HG02678 (cell line): ENCODE data around the gene IPO5.

Experiments used
- ATAC-seq: cut with Tn5 transposase; IDR thresholded peaks from one replicate; pipeline ENCODE4 v1.9.1; 2021; ENCODE audit warnings: mild to moderate bottlenecking, moderate library complexity; ENCODE audit not compliant: unreplicated experiment

IPO5 gene

DNA sequence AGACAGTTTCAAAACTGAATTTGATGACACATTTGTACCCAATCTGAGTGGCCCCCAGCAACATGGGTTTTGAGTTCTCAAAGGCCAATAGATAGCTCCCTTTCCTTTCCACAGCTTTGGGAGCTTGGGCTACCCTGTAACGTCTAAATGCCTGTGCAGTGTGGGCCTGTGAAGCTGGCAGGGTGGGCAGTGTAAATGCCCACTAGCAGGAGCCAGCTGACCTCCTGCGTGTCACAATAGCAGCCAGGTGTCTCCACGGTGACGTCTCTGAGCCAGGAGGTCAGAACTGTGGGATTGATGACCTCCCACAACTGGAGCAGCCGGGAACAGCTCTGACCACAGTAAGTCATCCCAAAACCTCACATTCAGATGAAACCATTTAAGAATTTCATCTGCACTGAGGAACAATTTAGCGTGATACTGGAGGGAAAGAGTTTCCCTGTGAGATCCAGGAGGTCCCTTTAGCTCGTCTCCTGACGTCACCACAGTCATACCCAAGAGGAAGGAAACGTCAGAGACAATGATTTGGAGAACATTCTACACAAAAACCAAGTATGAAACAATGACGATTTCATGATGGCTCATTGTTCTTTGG lies at the start of gene IPO5:
TSS of gene IPO5 (plus strand) at position 300 of the 595 bp plus-strand sequence. CDS start 23,022 bp downstream, outside the sequence.
- no peak for ATAC-seq

DNA sequence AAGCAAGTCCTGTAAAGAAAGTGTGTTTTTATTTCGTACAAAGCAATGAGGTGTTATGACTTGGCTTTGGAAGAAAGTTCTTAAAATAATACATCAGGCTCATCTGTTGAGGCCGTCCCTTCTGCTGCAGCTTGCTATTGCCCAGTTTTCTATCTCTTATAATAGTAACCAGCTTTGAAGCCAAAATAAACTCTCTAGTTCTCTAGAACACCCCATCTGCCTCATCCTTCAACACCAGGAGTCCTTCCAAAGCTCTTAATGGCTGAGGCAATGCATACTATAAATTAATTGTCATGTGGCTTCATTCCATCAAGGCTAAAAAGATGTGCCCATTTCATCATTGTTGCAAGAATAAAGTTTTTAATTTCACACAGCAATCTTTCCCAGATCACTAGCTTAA lies 49.4 kb upstream of the IPO5 start:
- ATAC-seq: no peak

DNA sequence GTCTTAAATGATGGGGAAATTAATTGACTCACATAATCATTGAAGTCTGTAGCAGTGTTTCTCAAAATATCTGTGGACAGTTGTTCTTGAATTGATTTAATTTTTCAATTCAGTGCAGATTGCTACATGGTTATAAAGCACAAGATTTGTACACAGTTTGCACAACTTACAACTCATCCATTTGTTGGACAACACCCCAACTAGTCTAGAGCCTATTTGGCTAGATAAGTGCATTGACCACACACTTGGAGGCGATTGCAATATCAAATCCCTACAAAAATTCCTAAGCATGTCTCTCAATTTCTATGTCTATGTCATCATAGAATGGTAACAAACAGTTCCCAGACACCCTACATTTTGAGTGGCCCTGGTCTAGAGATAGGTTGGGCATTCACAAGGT lies 48.0 kb upstream of the IPO5 start:
- ATAC-seq: no peak

DNA sequence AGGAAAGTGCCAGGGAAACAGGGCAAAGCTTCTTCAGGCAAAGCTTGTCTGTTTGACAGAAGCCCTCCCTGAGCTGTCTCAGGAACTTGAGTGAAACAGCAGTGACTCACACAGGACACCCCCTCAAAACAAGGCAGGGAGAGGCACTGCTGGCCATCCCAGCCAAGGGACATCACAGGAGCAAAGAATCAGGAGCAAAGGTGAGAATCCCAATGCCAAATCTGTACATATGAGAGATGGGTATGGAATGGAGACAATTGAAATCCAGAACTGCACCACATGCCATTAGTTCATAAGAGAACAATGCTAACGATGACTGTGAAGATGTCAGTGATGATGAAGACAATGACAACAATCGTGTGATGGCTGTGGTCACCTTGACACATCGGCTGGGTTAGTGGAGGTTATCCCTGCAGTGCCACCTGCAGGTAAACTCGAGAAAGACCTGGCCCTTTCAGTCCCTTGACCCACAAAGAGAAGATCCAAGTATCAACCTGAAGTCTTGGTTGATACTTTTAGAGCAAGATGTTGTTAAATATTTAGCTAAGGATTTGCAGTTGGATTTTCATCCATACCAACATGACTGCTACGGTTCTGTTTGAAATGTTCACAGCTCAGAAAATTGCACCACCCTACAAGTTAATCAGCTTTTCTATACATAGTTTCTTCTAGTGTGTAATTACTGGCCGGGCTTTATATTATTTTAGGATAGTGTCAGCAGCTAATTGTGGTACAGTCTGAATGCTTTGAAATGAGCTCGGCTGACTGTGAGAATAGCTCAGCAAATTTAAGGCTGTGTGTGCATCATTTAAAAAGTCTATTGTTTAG lies 42.0 kb upstream of the IPO5 start:
- ATAC-seq: no peak

DNA sequence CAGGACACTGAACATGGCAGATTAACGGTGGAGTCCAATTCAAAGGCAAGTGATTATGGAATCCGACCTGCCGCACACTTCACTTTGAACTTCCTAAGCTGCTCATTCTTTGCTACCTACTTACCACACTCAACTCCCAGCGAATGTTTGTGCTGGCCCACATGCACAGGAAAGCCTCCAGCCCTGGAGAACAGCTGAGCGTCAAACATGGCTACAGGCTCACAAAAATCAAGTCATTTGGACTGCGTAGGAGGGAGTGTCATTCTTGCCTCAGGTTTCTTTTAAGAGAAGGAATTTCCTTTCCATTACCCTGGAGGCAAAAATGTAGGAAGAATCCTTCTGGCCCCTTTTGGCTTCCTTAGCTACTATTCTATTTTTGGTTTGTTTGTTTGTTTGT lies 41.3 kb upstream of the IPO5 start:
- no peak for ATAC-seq

DNA sequence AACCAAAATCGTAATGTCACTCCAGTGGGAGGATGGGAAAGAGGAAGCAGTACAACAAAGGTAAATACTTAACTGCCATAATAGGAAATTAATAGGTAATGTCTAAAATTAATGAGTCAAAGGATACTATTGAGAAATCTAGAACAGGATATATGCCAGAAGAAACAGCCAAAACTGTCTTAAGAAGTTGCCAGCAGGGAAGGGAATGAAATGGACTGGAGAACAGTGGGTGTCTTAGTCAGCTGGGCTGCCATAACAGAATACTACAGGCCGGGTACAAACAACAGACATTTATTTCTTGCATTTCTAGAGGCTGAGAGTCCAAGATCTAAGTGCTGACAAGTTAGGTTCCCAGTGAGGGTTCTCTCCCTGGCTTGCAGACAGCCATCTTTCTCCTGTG lies 40.3 kb upstream of the IPO5 start:
- no peak for ATAC-seq

DNA sequence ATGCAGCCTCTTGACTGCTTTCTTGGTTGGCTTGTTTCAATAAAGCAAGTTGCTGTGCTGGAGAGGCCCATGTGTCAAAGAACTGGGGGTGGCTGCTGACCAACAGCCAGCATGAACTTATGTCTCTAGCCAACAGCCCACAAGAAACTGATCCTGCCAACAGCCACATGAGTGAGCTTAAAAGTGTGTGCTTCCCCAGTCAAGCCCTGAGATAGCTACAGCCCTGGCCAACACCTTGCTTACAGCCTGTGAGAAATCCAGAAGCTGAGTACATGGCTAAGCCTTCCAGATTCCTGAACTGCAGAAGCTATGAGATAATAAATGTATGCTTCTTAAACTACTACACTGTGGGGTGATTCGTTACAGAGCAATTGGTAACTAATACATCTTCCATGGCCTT lies 38.9 kb upstream of the IPO5 start:
- no peak for ATAC-seq

DNA sequence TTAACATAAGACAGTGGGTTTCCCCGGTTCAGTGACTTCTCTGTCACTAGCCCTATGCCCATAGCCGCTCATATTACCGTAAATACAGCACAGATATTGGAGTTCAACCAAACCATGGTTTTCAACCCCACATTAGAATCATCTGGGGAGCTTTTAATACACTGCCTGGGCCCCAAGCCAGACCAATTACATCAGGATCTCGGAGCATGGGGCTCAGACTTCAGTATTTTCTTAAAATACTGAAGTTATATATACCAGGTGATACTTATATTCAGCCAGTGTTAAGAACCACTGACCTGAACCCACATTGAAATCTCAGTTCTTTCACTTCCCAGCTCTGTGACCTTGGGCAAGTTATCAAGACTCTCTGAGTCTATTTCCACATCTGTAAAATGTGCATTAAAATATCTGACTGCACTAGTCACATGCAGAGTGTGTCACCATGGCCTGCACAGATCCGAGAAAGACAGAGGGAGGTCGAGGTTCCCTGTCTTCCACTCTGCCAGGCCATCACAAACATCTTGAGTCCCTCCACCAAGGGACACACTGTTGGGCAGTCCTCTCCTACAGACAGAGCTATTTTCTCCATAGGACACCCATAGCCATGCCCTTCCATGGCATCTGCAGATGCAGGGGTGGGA lies 32.2 kb upstream of the IPO5 start:
- no peak for ATAC-seq

DNA sequence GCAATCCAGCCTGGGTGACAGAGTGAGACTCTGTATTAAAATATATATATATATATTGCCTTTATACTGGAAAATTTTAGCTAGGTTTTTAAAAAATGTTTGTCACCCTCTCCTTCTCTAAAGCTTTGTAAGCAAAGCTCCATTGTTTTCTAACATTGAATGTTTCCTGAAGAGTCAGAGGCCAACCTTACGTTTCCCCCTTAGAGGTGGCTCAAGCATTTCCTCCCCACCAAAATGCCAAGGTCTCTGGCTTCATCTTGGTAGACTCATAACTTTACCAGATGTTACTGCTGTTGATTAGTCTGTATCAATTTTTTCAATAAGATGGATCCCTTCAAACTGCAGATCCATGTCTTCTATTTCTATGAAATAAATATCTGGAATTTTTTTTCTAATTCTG lies 25.2 kb upstream of the IPO5 start:
- ATAC-seq: no peak

DNA sequence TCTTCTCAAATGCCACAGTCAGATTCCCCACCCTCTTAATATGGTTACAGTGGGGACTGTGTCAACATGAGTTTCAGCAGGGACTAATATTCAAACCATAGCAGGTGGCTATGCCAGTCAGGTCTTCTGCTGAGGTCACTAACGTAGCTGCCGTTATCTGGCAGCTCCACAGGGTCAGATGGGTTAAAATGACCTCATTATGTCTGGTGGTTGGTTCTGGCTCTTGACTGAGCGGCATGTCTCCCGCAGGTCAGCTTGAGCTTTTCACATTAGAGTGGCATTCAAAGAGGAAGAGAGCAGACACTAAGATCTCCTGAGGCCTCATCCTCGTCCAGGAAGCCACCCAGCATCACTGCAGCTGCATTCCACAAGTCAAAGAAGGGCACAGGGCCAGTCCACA lies 21.4 kb upstream of the IPO5 start:
- no peak for ATAC-seq

DNA sequence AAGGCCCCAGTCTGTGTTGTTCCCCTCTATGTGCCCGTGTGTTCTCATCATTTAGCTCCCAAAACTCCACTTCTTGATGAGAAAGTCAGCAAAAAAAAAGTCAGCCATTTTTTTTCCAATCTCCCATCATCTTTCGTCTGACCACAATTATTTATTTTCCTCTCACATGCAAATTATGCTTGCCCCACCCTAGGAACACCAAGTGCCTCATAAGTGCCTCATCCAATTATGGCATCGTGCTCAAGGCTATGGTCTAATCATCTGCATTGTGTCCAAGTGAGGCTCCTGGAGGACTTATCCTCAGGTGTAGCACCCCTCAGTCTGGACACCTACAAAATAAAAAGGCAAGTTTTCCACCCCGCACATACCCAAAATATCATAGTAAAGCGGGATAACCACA lies 20.8 kb upstream of the IPO5 start:
- ATAC-seq: no peak

DNA sequence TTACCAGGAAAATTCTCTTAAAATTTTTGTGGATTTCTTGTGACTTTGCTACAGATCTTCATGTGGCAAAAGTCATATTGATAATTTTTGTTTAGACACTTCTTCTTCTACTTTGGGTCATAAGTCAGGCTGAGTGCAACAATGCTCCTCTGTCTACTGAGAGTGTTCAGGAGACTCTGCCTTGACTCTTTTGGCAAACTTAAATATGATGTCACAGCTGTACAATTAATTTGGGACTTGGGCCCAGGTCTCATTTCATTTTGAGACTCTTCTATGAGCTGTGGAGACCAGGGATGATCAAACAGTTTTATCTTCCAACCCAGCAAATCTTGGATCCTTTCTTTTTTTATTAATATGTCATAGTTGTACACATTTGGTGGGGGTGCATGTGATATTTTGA lies 19.7 kb upstream of the IPO5 start:
- no peak for ATAC-seq

DNA sequence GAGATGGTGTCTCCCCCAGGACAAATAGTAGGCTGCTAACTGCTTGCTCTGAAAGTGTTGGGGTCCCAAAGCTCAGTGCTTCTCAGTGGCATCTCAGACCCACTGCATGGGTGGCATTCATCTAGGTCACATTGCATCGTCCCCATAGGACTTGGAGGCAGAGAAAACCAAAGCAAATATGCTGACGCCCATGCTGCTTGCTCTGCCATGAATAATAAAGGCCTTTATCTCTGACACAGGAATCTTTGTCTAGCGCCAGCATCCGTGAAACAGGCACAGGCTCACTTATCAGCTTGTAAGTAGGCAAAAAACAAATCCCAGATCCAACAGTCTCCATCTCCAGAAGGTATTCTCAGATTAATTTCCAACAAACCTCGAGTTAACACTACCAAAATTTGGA lies 18.9 kb upstream of the IPO5 start:
- no peak for ATAC-seq

DNA sequence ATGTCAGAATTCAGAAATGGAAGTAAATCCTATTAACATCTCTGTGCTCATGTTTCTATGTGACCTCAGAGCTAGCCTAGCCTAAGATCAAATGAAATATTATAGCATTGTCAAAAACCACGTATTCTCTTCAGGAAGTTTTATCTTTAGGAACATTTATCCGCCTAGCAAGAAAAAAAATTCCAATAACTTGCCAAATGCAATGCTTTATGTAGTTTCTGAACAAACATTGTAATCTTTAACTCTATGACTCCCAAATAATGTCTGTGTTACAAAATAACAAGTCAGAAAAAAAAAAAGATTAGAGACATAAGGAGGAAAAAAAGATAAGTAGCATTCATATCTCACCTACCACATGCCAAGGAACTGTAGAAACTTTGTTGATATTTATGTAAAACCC lies 18.4 kb upstream of the IPO5 start:
- ATAC-seq: no peak

DNA sequence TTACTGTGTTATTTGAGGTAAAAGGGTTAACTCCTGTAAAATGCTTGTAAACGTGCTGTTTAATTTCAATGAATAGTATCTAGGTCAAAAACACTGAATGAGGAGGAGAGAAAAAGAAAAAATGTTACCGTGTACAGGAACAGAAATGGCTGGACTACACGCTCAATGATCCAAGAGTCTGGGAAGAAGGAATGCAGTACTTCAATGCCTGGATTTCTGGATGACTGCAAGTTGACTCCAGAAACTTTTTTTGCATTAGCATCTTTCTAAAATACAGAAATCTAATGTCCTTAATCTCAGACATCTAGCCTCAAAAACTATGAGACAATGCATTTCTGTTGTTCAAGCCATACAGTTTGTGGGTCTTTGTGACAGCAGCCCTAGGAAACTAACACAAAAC lies 17.4 kb upstream of the IPO5 start:
- no peak for ATAC-seq

DNA sequence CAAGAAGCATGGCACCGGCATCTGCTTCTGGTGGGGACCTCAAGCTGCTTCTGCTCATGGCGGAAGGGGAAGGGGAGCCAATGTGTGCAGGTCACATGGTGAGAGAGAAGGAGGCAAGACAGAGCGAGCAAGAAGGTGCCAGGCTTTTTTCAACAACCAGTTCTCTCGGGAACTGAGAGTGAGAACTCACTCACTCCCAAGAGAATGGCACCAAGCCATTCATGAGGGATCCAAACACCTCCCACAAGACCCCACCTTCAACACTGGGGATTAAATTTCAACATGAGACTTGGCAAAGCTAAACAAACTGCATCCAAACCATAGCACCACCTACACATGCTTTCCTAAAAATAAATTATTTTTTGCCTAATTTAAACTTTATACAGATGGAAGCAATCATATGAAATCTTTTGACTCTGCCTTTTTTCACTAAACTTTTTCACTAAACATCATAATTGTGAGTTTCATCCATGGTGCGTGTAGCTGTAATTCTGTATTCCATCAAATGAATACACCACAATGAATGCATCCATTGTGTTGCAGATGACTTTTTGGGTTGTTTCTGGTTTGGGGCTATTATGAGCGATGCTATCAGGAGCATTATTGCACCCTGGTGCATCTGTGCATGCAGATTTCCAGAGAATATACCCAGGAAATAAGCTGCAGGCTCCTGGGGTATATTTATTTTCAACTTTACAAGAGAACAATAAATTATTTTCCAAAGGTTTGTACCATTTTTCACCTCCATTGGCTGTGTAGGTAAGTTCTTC lies 14.6 kb upstream of the IPO5 start:
- ATAC-seq: no peak

DNA sequence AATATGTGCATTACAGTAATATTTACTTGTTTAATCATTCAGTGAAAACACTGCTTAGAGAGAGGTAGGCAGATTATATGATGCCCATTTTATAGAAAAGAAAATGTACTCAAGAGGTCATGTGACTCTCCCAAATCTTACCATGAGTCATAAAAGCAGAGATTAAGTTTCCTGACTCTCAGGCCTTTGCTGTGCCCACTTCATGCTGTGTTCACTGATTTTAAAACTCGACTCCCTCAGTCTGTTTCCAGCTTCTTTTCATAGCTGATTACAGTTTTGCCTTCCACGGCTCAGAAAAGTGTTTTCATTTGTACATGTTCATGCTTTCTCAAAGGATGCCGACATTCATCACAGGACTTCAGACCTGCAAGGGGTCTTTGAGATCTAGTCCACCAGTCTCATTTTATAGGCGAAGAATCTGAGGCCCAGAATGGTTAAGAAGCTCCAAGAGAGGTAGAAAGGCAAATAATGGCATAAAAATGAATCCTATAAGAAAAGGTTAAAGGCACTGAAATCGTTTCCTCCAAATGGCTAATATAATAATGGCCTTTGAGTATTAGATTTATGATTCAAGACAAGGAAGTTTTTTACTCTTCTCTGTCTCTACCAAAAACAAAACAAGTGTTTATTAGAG lies 9.0 kb upstream of the IPO5 start:
- ATAC-seq: no peak

DNA sequence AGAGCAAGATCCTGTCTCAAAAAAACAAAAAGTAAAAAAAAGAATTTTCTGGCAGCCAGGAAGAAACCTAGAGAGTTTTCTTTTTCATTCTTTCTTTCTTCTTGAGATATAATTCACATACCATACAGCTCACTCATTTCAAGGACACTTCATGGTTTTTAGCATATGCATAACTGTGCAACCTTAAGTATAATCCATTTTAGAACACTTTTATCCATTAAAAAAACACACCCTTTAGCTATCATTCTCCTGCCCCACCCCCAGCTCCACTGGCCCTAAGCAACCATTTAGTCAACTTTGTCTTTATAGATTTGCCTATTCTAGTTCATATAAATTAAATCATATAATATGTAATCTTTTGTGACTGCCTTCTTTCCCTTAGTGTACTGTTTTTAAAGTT lies 8.1 kb upstream of the IPO5 start:
- no peak for ATAC-seq

DNA sequence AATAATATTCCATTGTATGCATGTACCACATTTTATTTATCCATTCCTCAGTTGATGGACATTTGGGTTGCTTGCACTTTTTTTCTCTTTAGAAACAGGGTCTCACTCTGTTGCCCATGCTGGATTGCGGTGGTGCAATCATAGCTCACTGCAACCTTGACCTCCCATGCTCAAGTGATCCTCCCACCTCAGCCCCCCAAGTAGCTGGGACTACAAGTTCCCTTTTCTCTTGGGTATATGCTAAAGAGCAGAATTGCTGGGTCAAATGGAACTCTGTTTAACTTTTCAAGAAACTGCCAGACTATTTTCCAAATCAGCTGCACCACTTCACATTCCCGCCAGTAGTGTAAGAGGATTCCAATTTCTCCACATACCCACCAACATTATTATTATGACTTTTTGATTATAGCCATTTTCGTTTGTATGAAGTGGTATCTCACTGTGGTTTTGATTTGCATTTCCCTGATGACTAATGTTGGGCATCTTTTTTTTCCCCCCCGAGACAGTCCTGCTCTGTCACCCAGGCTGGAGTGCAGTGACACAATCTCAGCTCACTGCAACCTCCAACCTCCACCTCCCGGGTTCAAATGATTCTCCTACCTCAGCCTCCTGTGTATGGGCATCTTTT lies 7.6 kb upstream of the IPO5 start:
- ATAC-seq: no peak

DNA sequence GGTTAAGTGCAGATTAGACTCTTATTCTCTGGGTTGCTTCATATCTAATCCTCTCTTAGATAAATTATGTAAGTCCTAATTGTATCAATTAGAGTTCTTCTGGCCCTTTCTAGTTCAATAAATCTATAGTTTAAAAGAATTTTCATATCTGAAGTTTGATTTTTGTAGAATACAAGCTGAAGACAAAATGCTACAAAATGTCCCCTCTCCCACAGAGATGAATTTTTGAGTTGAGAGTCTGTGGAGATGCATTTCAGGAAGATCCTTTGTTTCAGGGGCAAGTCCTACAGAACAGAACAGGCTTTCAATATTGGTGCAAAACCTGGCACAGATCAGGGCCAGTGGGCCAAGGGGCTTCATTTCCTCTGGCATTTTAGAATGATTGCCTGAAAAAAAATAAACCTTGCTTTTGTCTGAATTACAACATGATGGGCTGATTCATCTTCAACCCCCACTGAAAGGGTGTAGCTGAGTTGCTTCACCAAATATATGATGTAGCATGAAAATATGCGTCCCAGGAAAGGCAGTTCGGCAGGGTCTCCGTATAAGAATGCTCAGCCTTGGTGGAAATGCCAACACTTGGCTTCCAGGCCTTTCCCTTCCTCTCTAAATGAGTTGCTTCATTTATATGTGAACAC lies 6.4 kb upstream of the IPO5 start:
- no peak for ATAC-seq
